HCT116 (cell line): ENCODE results near the gene AK4. TPM values are rescaled to one million over a fixed set of nuclear protein-coding genes. Genes with fewer than 3 reads are reported as not detected.

ENCODE experiments used
- ATAC-seq: fragments of 200-7000 bp; cut with Tn5 transposase; 2 replicates; pipeline ENCODE4 v1.9.1; 2020; ENCODE audit warnings: mild to moderate bottlenecking, moderate library complexity
- BruUV-seq: library from RNA; stranded (reverse); fragments of 400-500 nt; replicated peaks from 2 replicates; lab custom pipeline; 2021; lab: Mats Ljungman, UMichigan
- CTCF ChIA-PET: fragments of 300-600 bp; sonication (Branson Sonifier 250); formaldehyde crosslinking; loops from one replicate; lab custom pipeline; 2021; ENCODE audit warnings: antibody characterized with exemption; lab: Charles Lee
- POLR2A ChIA-PET: fragments of 300-600, 350-600 bp; sonication (Branson Sonifier 250); formaldehyde crosslinking; loops from one replicate; lab custom pipeline; 2021; ENCODE audit warnings: antibody characterized with exemption; lab: Charles Lee
- RAD21 ChIA-PET, 2 experiments: fragments of 300-600 bp; sonication (Branson Sonifier 250); formaldehyde crosslinking; loops; one replicate each; lab custom pipeline; 2023; ENCODE audit warnings: low total read pairs in 2 of 2; ENCODE audit not compliant: uncharacterized antibody in 2 of 2, unreplicated experiment in 2 of 2, low non-redundant PET in 1 of 2; lab: Charles Lee
- DNase-seq: peaks from one replicate; pipeline ENCODE4 v3.0.0-alpha.2; 2010; ENCODE audit warnings: low read depth, low spot score
- H2AFZ ChIP-seq: fragments of 200-600 bp; shearing (Covaris generic), sonication (generic); 2 replicates; pipeline ENCODE4 v1.6.1; 2017; ENCODE audit warnings: low read depth, mixed run types, mixed read lengths, antibody characterized with exemption, low read length; ENCODE audit not compliant: poor library complexity, severe bottlenecking
- H3K27ac ChIP-seq: 2 replicates; pipeline ENCODE4 v1.5.1; 2012; ENCODE audit warnings: low read depth, low read length
- H3K27me3 ChIP-seq: fragments of 200-600 bp; sonication (generic); 2 replicates; pipeline ENCODE4 v1.6.1; 2016; ENCODE audit warnings: mixed run types, low read length, mixed read lengths; ENCODE audit not compliant: insufficient read depth
- H3K36me3 ChIP-seq, 2 experiments: fragments of 200-500 bp in 1 of 2; fragments of 200-600 bp in 1 of 2; sonication (Bioruptor generic) in 1 of 2; sonication (generic) in 1 of 2; 2 replicates each; pipeline versions ENCODE4 v1.5.1 to v1.6.1; 2014 to 2016; ENCODE audit warnings: low read length in 2 of 2, inconsistent platforms in 1 of 2, mixed read lengths in 1 of 2, mixed run types in 1 of 2; ENCODE audit not compliant: insufficient read depth in 2 of 2, control insufficient read depth in 1 of 2
- H3K4me1 ChIP-seq, 2 experiments: fragments of 200-600 bp in 1 of 2; sonication (generic) in 1 of 2; 2 replicates each; pipeline versions ENCODE4 v1.5.1 to v1.6.1; 2012 to 2017; ENCODE audit warnings: low read length in 2 of 2, inconsistent platforms in 1 of 2, mild to moderate bottlenecking in 1 of 2, mixed read lengths in 1 of 2, mixed run types in 1 of 2, moderate library complexity in 1 of 2; ENCODE audit not compliant: insufficient read depth in 2 of 2, control insufficient read depth in 1 of 2
- H3K4me2 ChIP-seq: fragments of 200-600 bp; sonication (generic); 2 replicates; pipeline ENCODE4 v1.6.1; 2017; ENCODE audit warnings: mixed run types, low read length, mixed read lengths
- H3K4me3 ChIP-seq, 2 experiments: fragments of 200-600 bp in 1 of 2; sonication (generic) in 1 of 2; replicated peaks in 1 of 2; 2 replicates each; pipeline ENCODE4 v1.5.1; 2011 to 2016; ENCODE audit warnings: low read length in 2 of 2, control low read depth in 1 of 2, low read depth in 1 of 2, mild to moderate bottlenecking in 1 of 2, mixed read lengths in 1 of 2, mixed run types in 1 of 2
- H3K79me2 ChIP-seq: fragments of 200-600 bp; sonication (generic); 2 replicates; pipeline ENCODE4 v1.6.1; 2017; ENCODE audit warnings: mild to moderate bottlenecking, mixed run types, low read length, moderate library complexity, mixed read lengths; ENCODE audit not compliant: insufficient read depth
- H3K9ac ChIP-seq: fragments of 200-600 bp; sonication (generic); 2 replicates; pipeline ENCODE4 v1.6.1; 2016; ENCODE audit warnings: low read length, mixed read lengths
- H3K9me2 ChIP-seq: fragments of 200-600 bp; sonication (generic), shearing (Covaris generic); 2 replicates; pipeline ENCODE4 v1.6.1; 2017; ENCODE audit warnings: mixed run types, mild to moderate bottlenecking, moderate library complexity; ENCODE audit not compliant: insufficient read depth
- H3K9me3 ChIP-seq, 2 experiments: fragments of 200-500 bp in 1 of 2; fragments of 200-600 bp in 1 of 2; sonication (Bioruptor generic) in 1 of 2; sonication (generic) in 1 of 2; 2 replicates each; pipeline ENCODE4 v1.6.1; 2014 to 2017; ENCODE audit warnings: low read length in 2 of 2, mixed read lengths in 2 of 2, inconsistent platforms in 1 of 2, low read depth in 1 of 2, mild to moderate bottlenecking in 1 of 2, mixed run types in 1 of 2, moderate library complexity in 1 of 2; ENCODE audit not compliant: control insufficient read depth in 1 of 2, insufficient read depth in 1 of 2
- H4K20me1 ChIP-seq: fragments of 200-600 bp; sonication (generic), shearing (Covaris generic); 2 replicates; pipeline ENCODE4 v1.6.1; 2017; ENCODE audit warnings: mixed run types, mild to moderate bottlenecking, moderate library complexity; ENCODE audit not compliant: insufficient read depth
- CBX3 ChIP-seq: IDR thresholded peaks from 2 replicates; pipeline ENCODE4 v1.6.1; 2012; ENCODE audit warnings: low read depth
- EGR1 ChIP-seq: IDR thresholded peaks from 2 replicates; pipeline ENCODE4 v1.6.1; 2012; ENCODE audit warnings: low read depth
- ELF1 ChIP-seq: IDR thresholded peaks from 2 replicates; pipeline ENCODE4 v1.6.1; 2012; ENCODE audit warnings: low read depth, borderline replicate concordance
- EZH2 ChIP-seq: fragments of 200-600 bp; sonication (generic); IDR thresholded peaks from 2 replicates; pipeline ENCODE4 v1.6.1; 2017; ENCODE audit warnings: antibody characterized with exemption, mixed run types
- EZH2phosphoT487 ChIP-seq: fragments of 200-600 bp; IDR thresholded peaks from 2 replicates; pipeline ENCODE4 v1.6.1; 2018; ENCODE audit warnings: antibody characterized with exemption, borderline replicate concordance
- FOSL1 ChIP-seq: IDR thresholded peaks from 2 replicates; pipeline ENCODE4 v1.6.1; 2012; ENCODE audit warnings: low read depth
- JUND ChIP-seq: IDR thresholded peaks from 2 replicates; pipeline ENCODE4 v1.6.1; 2012
- MAX ChIP-seq: IDR thresholded peaks from 2 replicates; pipeline ENCODE4 v1.6.1; 2012
- POLR2A ChIP-seq: IDR thresholded peaks from 2 replicates; pipeline ENCODE4 v1.7.0; 2011; ENCODE audit warnings: borderline replicate concordance; ENCODE audit not compliant: insufficient read depth, insufficient read length; ENCODE audit errors: extremely low read depth
- POLR2AphosphoS5 ChIP-seq: IDR thresholded peaks from 2 replicates; pipeline ENCODE4 v1.6.1; 2011; ENCODE audit warnings: mild to moderate bottlenecking, low read depth, low read length, moderate library complexity
- SIN3A ChIP-seq: IDR thresholded peaks from 2 replicates; pipeline ENCODE4 v1.6.1; 2012; ENCODE audit warnings: low read depth
- SP1 ChIP-seq: IDR thresholded peaks from 2 replicates; pipeline ENCODE4 v1.6.1; 2012; ENCODE audit warnings: low read depth
- SRF ChIP-seq: IDR thresholded peaks from 2 replicates; pipeline ENCODE4 v1.6.1; 2012; ENCODE audit warnings: low read depth
- TCF7L2 ChIP-seq: IDR thresholded peaks from 2 replicates; pipeline ENCODE4 v1.7.0; 2011; ENCODE audit warnings: borderline replicate concordance, inconsistent platforms; ENCODE audit not compliant: insufficient read depth, insufficient read length; ENCODE audit errors: extremely low read depth
- YY1 ChIP-seq: IDR thresholded peaks from 2 replicates; pipeline ENCODE4 v1.6.1; 2011; ENCODE audit warnings: low read length, low read depth, moderate library complexity, mild to moderate bottlenecking; ENCODE audit not compliant: insufficient replicate concordance; ENCODE audit errors: extremely low read depth
- intact Hi-C: fragments of 100-400 bp; cut with micrococcal nuclease; formaldehyde crosslinking; loops from 2 replicates; pipeline ENCODE4 v1.10.0; 2022
- total RNA-seq: library from RNA; stranded (reverse); gene quantifications from one replicate; pipeline ENCODE4 v1.2.1, GENCODE V29; 2021; ENCODE audit not compliant: unreplicated experiment

Gene AK4
- total RNA-seq, 1 experiment from 2014 or later, result 51.5 TPM

GRCh38 chr1:65267271-65267670, 119.3 kb downstream of the AK4 start:
- H3K9ac ChIP-seq, result no peak overlapping the region
- ChIA-PET POLR2A (no interaction called here), RAD21 (no interaction called here), CTCF (no interaction called here)
- ATAC-seq (no peak), DNase-seq (no peak)
- no peaks in the 10 kb centered on the region for H3K79me2 ChIP-seq
- TF ChIP-seq CBX3, result no peak
- TF ChIP-seq TCF7L2, result no peak
- no peak for TF ChIP-seq EZH2
- TF ChIP-seq EZH2phosphoT487, result no peak
- no peak for TF ChIP-seq MAX
- TF ChIP-seq YY1, result no peak
- no peak for TF ChIP-seq POLR2AphosphoS5
- TF ChIP-seq POLR2A, result no peak
- TF ChIP-seq SRF, result no peak
- TF ChIP-seq ELF1, result no peak
- no peak overlapping the region for H3K4me2 ChIP-seq
- no peaks in the 10 kb centered on the region for H3K27me3 ChIP-seq
- intact Hi-C loops, result no loop called here
- no peaks in the 10 kb centered on the region for H3K4me1 ChIP-seq
- no peaks in the 10 kb centered on the region for H3K9me3 ChIP-seq
- H2AFZ ChIP-seq, result no peak overlapping the region
- H4K20me1 ChIP-seq, result no peaks in the 10 kb centered on the region
- H3K4me3 ChIP-seq, result no peak overlapping the region
- no peaks in the 10 kb centered on the region for H3K36me3 ChIP-seq
- H3K9me2 ChIP-seq, result no peaks in the 10 kb centered on the region
- no peak overlapping the region for H3K27ac ChIP-seq
- no TSS peak for BruUV-seq

- no TSS peak for BruUV-seq
- DNase-seq (no peak), ATAC-seq (no peak)
- H3K4me1 ChIP-seq, result no peaks in the 10 kb centered on the region
- no peak overlapping the region for H2AFZ ChIP-seq
- no peak overlapping the region for H3K9ac ChIP-seq
- H3K4me3 ChIP-seq, result no peak overlapping the region
- H3K4me2 ChIP-seq, result no peak overlapping the region
- ChIA-PET POLR2A (no interaction called here), RAD21 (no interaction called here), CTCF (no interaction called here)
- intact Hi-C loops, result no loop called here
- no peaks in the 10 kb centered on the region for H3K27me3 ChIP-seq
- H3K27ac ChIP-seq, result no peak overlapping the region
- no peaks in the 10 kb centered on the region for H3K9me3 ChIP-seq
- H3K36me3 ChIP-seq, result no peaks in the 10 kb centered on the region
- TF ChIP-seq SIN3A (no peak), EGR1 (no peak), SP1 (no peak), JUND (no peak), FOSL1 (no peak), TCF7L2 (no peak)
- no peaks in the 10 kb centered on the region for H3K9me2 ChIP-seq
- H4K20me1 ChIP-seq, result no peaks in the 10 kb centered on the region
- no peaks in the 10 kb centered on the region for H3K79me2 ChIP-seq
Observed at GRCh38 chr1:65267683-65268082, 119.7 kb downstream of the AK4 start.
